ENCODE data around the gene NDUFV3.

The NDUFV3 gene

DNA sequence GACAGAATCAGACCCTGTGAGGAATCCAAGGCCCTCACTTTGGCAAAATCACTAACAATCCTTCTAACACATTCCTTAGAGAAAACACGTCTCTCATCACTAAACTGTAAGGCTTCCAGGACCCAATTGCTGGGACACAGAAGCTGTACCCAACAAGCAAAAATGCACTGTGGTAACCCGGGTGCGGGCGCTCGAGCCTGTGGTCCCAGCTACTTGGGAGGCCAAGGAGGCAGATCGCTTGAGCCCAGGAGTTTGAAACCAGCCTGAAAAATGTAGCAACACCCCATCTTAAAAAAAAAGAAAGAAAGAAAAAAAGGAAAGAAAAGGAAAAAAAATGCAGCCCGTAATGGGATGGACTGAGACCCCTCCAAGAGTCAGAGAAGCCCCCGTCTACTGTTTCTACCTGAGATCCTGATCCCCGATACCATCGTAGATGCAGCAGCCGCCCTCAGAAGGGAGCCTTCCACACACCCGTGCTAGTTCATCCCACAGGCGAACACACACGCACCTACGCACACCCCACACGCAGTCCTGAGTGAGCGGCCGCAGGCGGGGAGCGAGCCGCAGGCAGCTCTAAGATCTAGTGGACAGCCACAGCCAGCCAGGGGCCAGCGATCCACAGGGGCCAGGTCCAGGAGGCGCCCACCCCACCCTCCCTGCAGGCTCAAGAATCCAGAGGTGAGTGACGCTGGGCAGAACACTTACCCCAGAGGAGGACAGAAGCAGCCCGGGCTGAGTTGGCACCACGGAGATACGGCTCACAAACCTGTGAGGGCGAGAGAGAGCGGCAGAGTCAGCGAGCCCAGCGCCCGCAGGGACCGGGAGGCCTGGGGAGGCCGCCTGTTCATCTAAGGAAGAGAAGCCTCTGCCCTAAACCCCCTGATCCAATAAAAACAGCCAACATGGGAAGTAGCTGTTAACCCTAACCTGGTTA, 33.9 kb upstream of the NDUFV3 start:
- Histone ChIP-seq H3K27me3 (ENCODE audit: control insufficient read depth, insufficient read depth, low read length) (no peaks in the 10 kb centered on the region), H3K4me1 (ENCODE audit: control insufficient read depth, insufficient read depth, low read length) (no peaks in the 10 kb centered on the region), H3K9me3 (ENCODE audit: control insufficient read depth, insufficient read depth, low read depth, low read length) (no peaks in the 10 kb centered on the region), H3K9ac (ENCODE audit: low read length) (no peak overlapping the region), H3K27ac (ENCODE audit: low read depth, low read length) (no peak overlapping the region), H3K4me3 (ENCODE audit: low read depth, low read length) (no peak overlapping the region), H3K36me3 (ENCODE audit: control insufficient read depth, insufficient read depth, low read length) (peaks cover 94% of the 10 kb centered on the region)

DNA sequence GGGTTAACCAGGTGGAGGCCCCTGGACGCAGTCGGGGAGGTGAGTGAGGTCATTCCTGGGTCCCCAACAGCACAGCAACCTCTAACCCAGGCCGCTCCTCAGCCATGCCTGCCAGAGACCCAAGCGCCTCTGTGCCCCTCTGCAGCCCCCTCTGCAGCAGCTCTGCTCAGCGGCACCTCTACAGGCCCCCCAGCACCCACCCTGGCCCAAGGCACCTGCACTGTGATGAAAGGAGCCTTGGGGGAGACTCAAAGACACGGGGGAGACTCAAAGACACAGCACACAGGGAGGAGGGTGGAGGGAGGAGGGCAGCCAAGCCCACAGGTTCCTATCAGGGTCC, 33.2 kb upstream of the NDUFV3 start:
- Histone ChIP-seq H3K9me3 (ENCODE audit: control insufficient read depth, insufficient read depth, low read depth, low read length) (no peaks in the 10 kb centered on the region), H3K27me3 (ENCODE audit: control insufficient read depth, insufficient read depth, low read length) (no peaks in the 10 kb centered on the region), H3K9ac (ENCODE audit: low read length) (no peak overlapping the region), H3K4me1 (ENCODE audit: control insufficient read depth, insufficient read depth, low read length) (no peaks in the 10 kb centered on the region), H3K4me3 (ENCODE audit: low read depth, low read length) (no peak overlapping the region), H3K27ac (ENCODE audit: low read depth, low read length) (no peak overlapping the region), H3K36me3 (ENCODE audit: control insufficient read depth, insufficient read depth, low read length) (peaks cover 94% of the 10 kb centered on the region)

DNA sequence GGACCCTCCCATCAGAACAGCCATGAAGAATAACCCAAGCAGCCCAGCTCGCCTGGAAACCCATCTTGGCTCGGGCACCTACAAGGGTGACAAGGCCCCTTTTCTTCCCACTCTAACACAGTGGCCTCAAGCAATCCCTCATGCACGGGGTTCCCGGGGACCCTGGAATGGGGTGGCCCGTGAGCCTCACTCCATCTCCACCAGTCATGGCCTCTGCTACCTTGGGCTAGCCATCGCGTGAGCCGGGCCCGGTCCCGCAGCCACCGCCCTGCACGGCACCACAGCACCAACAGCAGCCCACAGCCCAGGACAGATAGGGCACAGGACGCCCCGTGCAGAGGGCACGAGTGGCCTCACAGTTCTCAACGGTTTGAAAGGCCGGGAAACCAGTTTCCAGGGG, 32.8 kb upstream of the NDUFV3 start:
- H3K36me3 ChIP-seq (ENCODE audit: control insufficient read depth, insufficient read depth, low read length) = peaks cover 93% of the 10 kb centered on the region
- H3K4me3 ChIP-seq (ENCODE audit: low read depth, low read length) = no peak overlapping the region
- no peaks in the 10 kb centered on the region for H3K27me3 ChIP-seq (ENCODE audit: control insufficient read depth, insufficient read depth, low read length)
- no peaks in the 10 kb centered on the region for H3K4me1 ChIP-seq (ENCODE audit: control insufficient read depth, insufficient read depth, low read length)
- no peak overlapping the region for H3K9ac ChIP-seq (ENCODE audit: low read length)
- H3K27ac ChIP-seq (ENCODE audit: low read depth, low read length) = no peak overlapping the region
- H3K9me3 ChIP-seq (ENCODE audit: control insufficient read depth, insufficient read depth, low read depth, low read length) = no peaks in the 10 kb centered on the region

DNA sequence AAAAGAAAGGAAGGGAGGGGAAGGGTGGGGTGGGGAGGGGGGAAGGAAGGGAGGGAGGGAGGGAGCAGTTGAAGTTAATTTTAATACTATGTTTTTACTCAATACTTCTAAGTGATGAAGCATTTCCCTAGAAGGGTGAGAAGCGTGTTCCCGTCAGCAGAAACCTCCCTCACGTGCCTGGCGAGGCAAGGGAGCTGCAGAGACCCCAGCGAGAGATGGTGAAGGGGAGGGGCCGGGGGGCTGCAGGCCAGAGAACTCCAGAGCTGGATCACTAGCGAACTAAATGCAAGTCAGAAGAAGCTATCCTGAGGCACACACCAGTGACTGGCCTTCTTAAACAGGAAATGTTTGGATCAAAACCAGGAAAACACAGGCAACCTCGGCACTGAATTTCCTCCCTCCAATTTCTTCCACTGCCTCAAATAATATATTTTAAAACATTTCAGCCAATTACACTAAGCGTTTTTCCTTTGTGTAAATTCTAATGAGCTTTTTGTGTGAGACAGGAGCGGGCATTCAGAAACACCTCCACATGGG, 31.7 kb upstream of the NDUFV3 start:
- H3K4me3 ChIP-seq (ENCODE audit: low read depth, low read length) = no peak overlapping the region
- no peak overlapping the region for H3K9ac ChIP-seq (ENCODE audit: low read length)
- no peaks in the 10 kb centered on the region for H3K27me3 ChIP-seq (ENCODE audit: control insufficient read depth, insufficient read depth, low read length)
- no peaks in the 10 kb centered on the region for H3K9me3 ChIP-seq (ENCODE audit: control insufficient read depth, insufficient read depth, low read depth, low read length)
- no peaks in the 10 kb centered on the region for H3K4me1 ChIP-seq (ENCODE audit: control insufficient read depth, insufficient read depth, low read length)
- peaks cover 93% of the 10 kb centered on the region for H3K36me3 ChIP-seq (ENCODE audit: control insufficient read depth, insufficient read depth, low read length)
- no peak overlapping the region for H3K27ac ChIP-seq (ENCODE audit: low read depth, low read length)

DNA sequence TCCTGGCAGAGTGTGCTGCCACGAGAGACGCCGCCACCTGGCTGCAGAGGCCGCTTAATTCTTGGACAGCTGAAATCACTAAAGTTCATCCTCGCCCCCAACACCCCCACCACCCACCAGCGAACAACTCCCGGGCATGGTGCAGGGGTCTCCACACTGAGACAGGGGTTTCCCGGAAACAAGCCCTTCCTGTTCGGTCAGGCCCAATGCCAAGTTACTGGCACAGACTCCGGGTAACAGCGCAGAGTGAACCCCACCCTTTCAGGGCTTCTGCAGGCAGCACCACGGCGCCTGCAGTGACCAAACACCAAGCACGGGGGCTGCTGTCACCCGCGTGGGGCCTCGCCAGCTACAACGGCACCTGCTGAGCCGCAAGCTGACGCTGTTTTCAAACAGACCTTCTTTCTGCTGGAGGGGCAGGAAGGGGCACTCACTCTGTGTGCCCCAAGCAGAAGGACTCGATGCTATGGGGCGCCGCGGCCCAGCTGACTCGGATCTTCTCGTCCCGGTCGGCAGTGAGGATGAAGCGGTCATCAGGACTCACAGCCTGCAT, 31.2 kb upstream of the NDUFV3 start:
- H3K9ac ChIP-seq (ENCODE audit: low read length) = no peak overlapping the region
- no peaks in the 10 kb centered on the region for H3K9me3 ChIP-seq (ENCODE audit: control insufficient read depth, insufficient read depth, low read depth, low read length)
- H3K36me3 ChIP-seq (ENCODE audit: control insufficient read depth, insufficient read depth, low read length) = peaks cover 93% of the 10 kb centered on the region
- no peak overlapping the region for H3K4me3 ChIP-seq (ENCODE audit: low read depth, low read length)
- no peaks in the 10 kb centered on the region for H3K4me1 ChIP-seq (ENCODE audit: control insufficient read depth, insufficient read depth, low read length)
- no peak overlapping the region for H3K27ac ChIP-seq (ENCODE audit: low read depth, low read length)
- no peaks in the 10 kb centered on the region for H3K27me3 ChIP-seq (ENCODE audit: control insufficient read depth, insufficient read depth, low read length)

DNA sequence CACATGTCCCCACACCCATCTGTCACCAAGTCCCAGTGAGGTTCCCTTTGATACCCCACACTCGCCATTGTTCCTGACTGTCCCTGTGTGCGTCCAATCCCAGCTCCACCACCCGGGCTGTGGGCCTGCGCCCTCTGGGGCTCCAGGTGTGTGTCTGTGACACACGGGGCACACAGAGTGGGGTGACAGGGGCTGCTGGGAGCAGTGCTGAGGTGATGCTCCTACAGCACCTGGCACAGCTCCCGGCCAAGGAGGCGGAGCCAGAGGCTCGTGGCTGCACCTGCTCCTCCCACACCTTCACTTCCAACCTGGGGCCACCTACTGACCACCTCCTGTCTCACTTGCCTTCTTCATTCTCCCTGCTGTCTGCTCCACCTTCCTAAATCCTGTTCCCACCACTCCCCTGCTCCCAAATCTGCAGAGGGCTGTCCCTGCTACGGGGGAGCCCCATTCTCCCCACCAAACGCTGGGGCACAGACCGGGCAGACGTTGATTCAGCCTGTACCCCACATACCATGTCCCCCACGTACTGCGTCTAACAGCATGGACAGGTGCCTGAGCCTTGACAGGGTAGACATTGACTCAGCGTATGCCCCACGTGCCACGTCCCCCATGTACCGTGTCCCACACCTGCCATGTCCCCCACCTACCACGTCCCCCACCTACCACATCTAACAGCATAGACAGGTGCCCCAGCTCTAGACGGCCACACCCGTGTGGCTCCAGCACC, 30.2 kb upstream of the NDUFV3 start:
- H3K27ac ChIP-seq (ENCODE audit: low read depth, low read length) = no peak overlapping the region
- no peaks in the 10 kb centered on the region for H3K27me3 ChIP-seq (ENCODE audit: control insufficient read depth, insufficient read depth, low read length)
- no peaks in the 10 kb centered on the region for H3K4me1 ChIP-seq (ENCODE audit: control insufficient read depth, insufficient read depth, low read length)

DNA sequence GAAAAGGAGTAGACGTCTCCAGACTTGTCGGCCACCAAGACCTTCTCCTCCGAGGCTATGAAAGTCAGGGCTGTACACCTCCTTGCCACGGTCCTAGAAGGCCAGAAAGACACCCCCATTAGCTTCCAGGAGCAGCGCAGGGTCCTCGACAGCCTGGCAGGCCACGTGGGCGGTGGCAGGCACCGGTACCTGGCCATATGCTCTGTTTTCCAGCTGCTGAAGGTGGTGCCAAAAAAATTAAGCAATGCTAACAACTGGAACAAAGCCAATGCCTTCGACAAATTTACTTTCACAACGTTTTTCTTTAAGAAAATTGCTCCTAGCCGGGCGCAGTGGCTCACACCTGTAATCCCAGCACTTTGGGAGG, 29.6 kb upstream of the NDUFV3 start:
- H3K9ac ChIP-seq (ENCODE audit: low read length) = no peak overlapping the region
- no peaks in the 10 kb centered on the region for H3K4me1 ChIP-seq (ENCODE audit: control insufficient read depth, insufficient read depth, low read length)
- no peaks in the 10 kb centered on the region for H3K27me3 ChIP-seq (ENCODE audit: control insufficient read depth, insufficient read depth, low read length)
- no peak overlapping the region for H3K4me3 ChIP-seq (ENCODE audit: low read depth, low read length)
- H3K36me3 ChIP-seq (ENCODE audit: control insufficient read depth, insufficient read depth, low read length) = peaks cover 91% of the 10 kb centered on the region
- no peaks in the 10 kb centered on the region for H3K9me3 ChIP-seq (ENCODE audit: control insufficient read depth, insufficient read depth, low read depth, low read length)
- no peak overlapping the region for H3K27ac ChIP-seq (ENCODE audit: low read depth, low read length)

More for the DNA sequence above, 30.2 kb upstream of the NDUFV3 start:
- Histone ChIP-seq H3K9me3 (ENCODE audit: control insufficient read depth, insufficient read depth, low read depth, low read length) (no peaks in the 10 kb centered on the region), H3K4me3 (ENCODE audit: low read depth, low read length) (no peak overlapping the region), H3K9ac (ENCODE audit: low read length) (no peak overlapping the region), H3K36me3 (ENCODE audit: control insufficient read depth, insufficient read depth, low read length) (peaks cover 91% of the 10 kb centered on the region)

DNA sequence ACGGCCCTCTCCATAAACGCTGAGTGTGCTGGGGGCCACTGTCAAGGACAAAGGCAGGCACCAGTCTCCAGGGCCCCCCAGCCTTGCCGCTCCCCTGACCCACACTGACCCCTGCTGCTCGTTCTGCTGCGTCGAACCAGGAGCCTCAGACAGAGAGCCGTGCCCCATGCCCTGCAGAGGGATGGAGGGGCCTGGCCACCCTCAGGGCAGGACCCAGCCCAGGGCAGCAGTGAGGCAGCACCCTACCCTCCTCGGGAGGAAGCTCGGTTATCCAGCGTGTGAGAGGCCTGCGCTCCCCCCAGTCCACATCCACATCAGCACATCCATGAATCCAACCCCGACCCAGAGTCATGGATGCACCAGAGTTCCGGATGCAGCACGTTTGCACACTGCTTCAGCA, 28.8 kb upstream of the NDUFV3 start:
- no peaks in the 10 kb centered on the region for H3K4me1 ChIP-seq (ENCODE audit: control insufficient read depth, insufficient read depth, low read length)
- no peak overlapping the region for H3K9ac ChIP-seq (ENCODE audit: low read length)
- H3K36me3 ChIP-seq (ENCODE audit: control insufficient read depth, insufficient read depth, low read length) = peaks cover 91% of the 10 kb centered on the region
- H3K27ac ChIP-seq (ENCODE audit: low read depth, low read length) = no peak overlapping the region
- no peak overlapping the region for H3K4me3 ChIP-seq (ENCODE audit: low read depth, low read length)
- no peaks in the 10 kb centered on the region for H3K9me3 ChIP-seq (ENCODE audit: control insufficient read depth, insufficient read depth, low read depth, low read length)
- H3K27me3 ChIP-seq (ENCODE audit: control insufficient read depth, insufficient read depth, low read length) = no peaks in the 10 kb centered on the region

DNA sequence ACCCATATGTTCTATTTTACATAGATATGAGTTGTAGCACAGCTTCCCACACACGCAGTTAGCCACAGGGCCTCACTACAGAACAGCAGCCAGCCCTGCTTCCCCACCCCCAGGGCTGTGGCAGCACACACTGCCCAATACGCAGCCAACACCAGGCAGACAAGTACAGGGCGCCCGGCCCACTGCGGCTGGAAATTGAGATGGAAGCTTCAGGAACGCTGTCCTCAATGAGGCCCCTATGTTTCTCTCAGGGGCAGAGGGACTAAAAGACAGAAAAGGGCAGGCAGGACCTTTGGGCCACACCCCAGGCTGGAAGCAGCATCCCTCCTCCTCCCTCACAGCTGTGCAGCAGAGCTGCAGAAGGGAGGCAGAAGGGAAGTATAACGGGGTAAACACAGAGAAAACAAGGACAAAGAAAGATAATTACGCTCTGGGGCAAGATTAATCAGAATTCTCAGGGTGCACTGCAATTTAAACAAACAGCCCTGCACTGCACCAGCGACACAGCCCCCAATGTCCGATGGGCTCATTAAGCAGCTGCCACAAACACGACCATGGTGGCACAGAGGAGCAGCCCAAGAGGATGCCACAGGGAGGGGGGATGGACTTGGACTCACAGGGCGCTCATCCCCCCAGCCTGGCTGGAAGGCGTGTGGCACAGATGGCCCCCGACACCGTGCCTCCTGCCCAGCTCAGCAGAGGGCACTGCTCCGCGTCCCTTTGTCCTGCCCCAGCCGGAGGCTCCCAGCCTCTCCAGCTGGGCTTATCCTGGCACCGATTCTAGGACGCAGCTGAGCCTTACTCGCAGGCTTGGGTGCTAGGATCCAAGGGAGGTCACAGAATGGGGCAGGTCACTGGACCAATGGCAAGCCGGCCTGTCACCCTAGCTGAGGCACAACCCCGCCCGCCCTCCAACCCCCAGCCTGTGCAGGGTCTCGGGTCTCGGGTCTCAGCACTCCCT, 28.0 kb upstream of the NDUFV3 start:
- Histone ChIP-seq H3K4me3 (ENCODE audit: low read depth, low read length) (no peak overlapping the region), H3K9ac (ENCODE audit: low read length) (no peak overlapping the region), H3K27ac (ENCODE audit: low read depth, low read length) (no peak overlapping the region), H3K4me1 (ENCODE audit: control insufficient read depth, insufficient read depth, low read length) (no peaks in the 10 kb centered on the region), H3K36me3 (ENCODE audit: control insufficient read depth, insufficient read depth, low read length) (peaks cover 89% of the 10 kb centered on the region), H3K27me3 (ENCODE audit: control insufficient read depth, insufficient read depth, low read length) (no peaks in the 10 kb centered on the region), H3K9me3 (ENCODE audit: control insufficient read depth, insufficient read depth, low read depth, low read length) (no peaks in the 10 kb centered on the region)

DNA sequence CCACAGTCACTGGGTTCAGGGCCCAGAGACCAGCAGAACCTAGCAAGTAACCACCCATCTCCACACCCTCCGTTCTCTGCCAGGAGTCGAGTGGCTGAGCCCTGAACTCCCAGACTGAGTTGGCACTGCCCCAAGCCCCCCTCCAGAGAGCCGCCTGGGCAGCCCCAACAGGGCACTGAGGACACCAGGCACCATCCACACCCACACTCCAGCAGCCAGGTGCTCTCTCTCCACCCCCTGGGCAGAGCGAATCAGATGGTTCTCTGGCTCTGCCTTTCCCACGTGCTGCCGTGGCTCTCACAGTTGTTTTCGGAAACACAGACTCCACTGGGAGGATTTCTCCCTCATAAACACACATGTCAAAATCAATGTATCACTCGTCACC, 27.3 kb upstream of the NDUFV3 start:
- H3K36me3 ChIP-seq (ENCODE audit: control insufficient read depth, insufficient read depth, low read length) = peaks cover 89% of the 10 kb centered on the region
- H3K9me3 ChIP-seq (ENCODE audit: control insufficient read depth, insufficient read depth, low read depth, low read length) = no peaks in the 10 kb centered on the region
- no peaks in the 10 kb centered on the region for H3K4me1 ChIP-seq (ENCODE audit: control insufficient read depth, insufficient read depth, low read length)
- H3K9ac ChIP-seq (ENCODE audit: low read length) = no peak overlapping the region
- 0 out of 2 replicates have a peak overlapping the region, but pooled peaks have one; percentile 31 for H3K27ac ChIP-seq (ENCODE audit: low read depth, low read length)
- H3K27me3 ChIP-seq (ENCODE audit: control insufficient read depth, insufficient read depth, low read length) = no peaks in the 10 kb centered on the region
- no peak overlapping the region for H3K4me3 ChIP-seq (ENCODE audit: low read depth, low read length)

Measured in HUES6 (cell line).